ENCODE data around the gene UGT2B15.

GRCh38 chr4:68654946-68655721 is 15.3 kb downstream of the UGT2B15 start:
- TF ChIP-seq, protein P1, sequence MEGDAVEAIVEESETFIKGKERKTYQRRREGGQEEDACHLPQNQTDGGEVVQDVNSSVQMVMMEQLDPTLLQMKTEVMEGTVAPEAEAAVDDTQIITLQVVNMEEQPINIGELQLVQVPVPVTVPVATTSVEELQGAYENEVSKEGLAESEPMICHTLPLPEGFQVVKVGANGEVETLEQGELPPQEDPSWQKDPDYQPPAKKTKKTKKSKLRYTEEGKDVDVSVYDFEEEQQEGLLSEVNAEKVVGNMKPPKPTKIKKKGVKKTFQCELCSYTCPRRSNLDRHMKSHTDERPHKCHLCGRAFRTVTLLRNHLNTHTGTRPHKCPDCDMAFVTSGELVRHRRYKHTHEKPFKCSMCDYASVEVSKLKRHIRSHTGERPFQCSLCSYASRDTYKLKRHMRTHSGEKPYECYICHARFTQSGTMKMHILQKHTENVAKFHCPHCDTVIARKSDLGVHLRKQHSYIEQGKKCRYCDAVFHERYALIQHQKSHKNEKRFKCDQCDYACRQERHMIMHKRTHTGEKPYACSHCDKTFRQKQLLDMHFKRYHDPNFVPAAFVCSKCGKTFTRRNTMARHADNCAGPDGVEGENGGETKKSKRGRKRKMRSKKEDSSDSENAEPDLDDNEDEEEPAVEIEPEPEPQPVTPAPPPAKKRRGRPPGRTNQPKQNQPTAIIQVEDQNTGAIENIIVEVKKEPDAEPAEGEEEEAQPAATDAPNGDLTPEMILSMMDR (conservative IDR thresholded peaks at IDR 0.05 in 1 of 2, IDR thresholded peaks at IDR 0.05 in 1 of 2; ENCODE audit: extremely low read depth in 1 of 2, insufficient read depth in 1 of 2, low read depth in 1 of 2, low read length in 2 of 2): no peak
- TF ChIP-seq EZH2 (IDR thresholded peaks at IDR 0.05; ENCODE audit: borderline replicate concordance, low read length): no peak
